HCT116 (cell line): Measurements from ENCODE around the gene TEAD3. TPM values are rescaled to one million over a fixed set of nuclear protein-coding genes. Genes with fewer than 3 reads are reported as not detected.

Source experiments
- ATAC-seq: fragments of 200-7000 bp; cut with Tn5 transposase; 2 replicates; pipeline ENCODE4 v1.9.1; 2020; ENCODE audit warnings: mild to moderate bottlenecking, moderate library complexity
- BruUV-seq: library from RNA; stranded (reverse); fragments of 400-500 nt; replicated peaks from 2 replicates; lab custom pipeline; 2021; lab: Mats Ljungman, UMichigan
- CTCF ChIA-PET: fragments of 300-600 bp; sonication (Branson Sonifier 250); formaldehyde crosslinking; loops from one replicate; lab custom pipeline; 2021; ENCODE audit warnings: antibody characterized with exemption; lab: Charles Lee
- POLR2A ChIA-PET: fragments of 300-600, 350-600 bp; sonication (Branson Sonifier 250); formaldehyde crosslinking; loops from one replicate; lab custom pipeline; 2021; ENCODE audit warnings: antibody characterized with exemption; lab: Charles Lee
- RAD21 ChIA-PET, 2 experiments: fragments of 300-600 bp; sonication (Branson Sonifier 250); formaldehyde crosslinking; loops; one replicate each; lab custom pipeline; 2023; ENCODE audit warnings: low total read pairs in 2 of 2; ENCODE audit not compliant: uncharacterized antibody in 2 of 2, unreplicated experiment in 2 of 2, low non-redundant PET in 1 of 2; lab: Charles Lee
- DNase-seq: peaks from one replicate; pipeline ENCODE4 v3.0.0-alpha.2; 2010; ENCODE audit warnings: low read depth, low spot score
- H2AFZ ChIP-seq: fragments of 200-600 bp; shearing (Covaris generic), sonication (generic); 2 replicates; pipeline ENCODE4 v1.6.1; 2017; ENCODE audit warnings: low read depth, mixed run types, mixed read lengths, antibody characterized with exemption, low read length; ENCODE audit not compliant: poor library complexity, severe bottlenecking
- H3K27ac ChIP-seq: 2 replicates; pipeline ENCODE4 v1.5.1; 2012; ENCODE audit warnings: low read depth, low read length
- H3K27me3 ChIP-seq: fragments of 200-600 bp; sonication (generic); 2 replicates; pipeline ENCODE4 v1.6.1; 2016; ENCODE audit warnings: mixed run types, low read length, mixed read lengths; ENCODE audit not compliant: insufficient read depth
- H3K36me3 ChIP-seq, 2 experiments: fragments of 200-500 bp in 1 of 2; fragments of 200-600 bp in 1 of 2; sonication (Bioruptor generic) in 1 of 2; sonication (generic) in 1 of 2; 2 replicates each; pipeline versions ENCODE4 v1.5.1 to v1.6.1; 2014 to 2016; ENCODE audit warnings: low read length in 2 of 2, inconsistent platforms in 1 of 2, mixed read lengths in 1 of 2, mixed run types in 1 of 2; ENCODE audit not compliant: insufficient read depth in 2 of 2, control insufficient read depth in 1 of 2
- H3K4me1 ChIP-seq, 2 experiments: fragments of 200-600 bp in 1 of 2; sonication (generic) in 1 of 2; 2 replicates each; pipeline versions ENCODE4 v1.5.1 to v1.6.1; 2012 to 2017; ENCODE audit warnings: low read length in 2 of 2, inconsistent platforms in 1 of 2, mild to moderate bottlenecking in 1 of 2, mixed read lengths in 1 of 2, mixed run types in 1 of 2, moderate library complexity in 1 of 2; ENCODE audit not compliant: insufficient read depth in 2 of 2, control insufficient read depth in 1 of 2
- H3K4me2 ChIP-seq: fragments of 200-600 bp; sonication (generic); 2 replicates; pipeline ENCODE4 v1.6.1; 2017; ENCODE audit warnings: mixed run types, low read length, mixed read lengths
- H3K4me3 ChIP-seq, 2 experiments: fragments of 200-600 bp in 1 of 2; sonication (generic) in 1 of 2; replicated peaks in 1 of 2; 2 replicates each; pipeline ENCODE4 v1.5.1; 2011 to 2016; ENCODE audit warnings: low read length in 2 of 2, control low read depth in 1 of 2, low read depth in 1 of 2, mild to moderate bottlenecking in 1 of 2, mixed read lengths in 1 of 2, mixed run types in 1 of 2
- H3K79me2 ChIP-seq: fragments of 200-600 bp; sonication (generic); 2 replicates; pipeline ENCODE4 v1.6.1; 2017; ENCODE audit warnings: mild to moderate bottlenecking, mixed run types, low read length, moderate library complexity, mixed read lengths; ENCODE audit not compliant: insufficient read depth
- H3K9ac ChIP-seq: fragments of 200-600 bp; sonication (generic); 2 replicates; pipeline ENCODE4 v1.6.1; 2016; ENCODE audit warnings: low read length, mixed read lengths
- H3K9me2 ChIP-seq: fragments of 200-600 bp; sonication (generic), shearing (Covaris generic); 2 replicates; pipeline ENCODE4 v1.6.1; 2017; ENCODE audit warnings: mixed run types, mild to moderate bottlenecking, moderate library complexity; ENCODE audit not compliant: insufficient read depth
- H3K9me3 ChIP-seq, 2 experiments: fragments of 200-500 bp in 1 of 2; fragments of 200-600 bp in 1 of 2; sonication (Bioruptor generic) in 1 of 2; sonication (generic) in 1 of 2; 2 replicates each; pipeline ENCODE4 v1.6.1; 2014 to 2017; ENCODE audit warnings: low read length in 2 of 2, mixed read lengths in 2 of 2, inconsistent platforms in 1 of 2, low read depth in 1 of 2, mild to moderate bottlenecking in 1 of 2, mixed run types in 1 of 2, moderate library complexity in 1 of 2; ENCODE audit not compliant: control insufficient read depth in 1 of 2, insufficient read depth in 1 of 2
- H4K20me1 ChIP-seq: fragments of 200-600 bp; sonication (generic), shearing (Covaris generic); 2 replicates; pipeline ENCODE4 v1.6.1; 2017; ENCODE audit warnings: mixed run types, mild to moderate bottlenecking, moderate library complexity; ENCODE audit not compliant: insufficient read depth
- ATF3 ChIP-seq: IDR thresholded peaks from 2 replicates; pipeline ENCODE4 v1.6.1; 2012
- CBX3 ChIP-seq: IDR thresholded peaks from 2 replicates; pipeline ENCODE4 v1.6.1; 2012; ENCODE audit warnings: low read depth
- ELF1 ChIP-seq: IDR thresholded peaks from 2 replicates; pipeline ENCODE4 v1.6.1; 2012; ENCODE audit warnings: low read depth, borderline replicate concordance
- FOSL1 ChIP-seq: IDR thresholded peaks from 2 replicates; pipeline ENCODE4 v1.6.1; 2012; ENCODE audit warnings: low read depth
- MAX ChIP-seq: IDR thresholded peaks from 2 replicates; pipeline ENCODE4 v1.6.1; 2012
- POLR2A ChIP-seq: IDR thresholded peaks from 2 replicates; pipeline ENCODE4 v1.7.0; 2011; ENCODE audit warnings: borderline replicate concordance; ENCODE audit not compliant: insufficient read depth, insufficient read length; ENCODE audit errors: extremely low read depth
- POLR2AphosphoS5 ChIP-seq: IDR thresholded peaks from 2 replicates; pipeline ENCODE4 v1.6.1; 2011; ENCODE audit warnings: mild to moderate bottlenecking, low read depth, low read length, moderate library complexity
- SP1 ChIP-seq: IDR thresholded peaks from 2 replicates; pipeline ENCODE4 v1.6.1; 2012; ENCODE audit warnings: low read depth
- TCF7L2 ChIP-seq: IDR thresholded peaks from 2 replicates; pipeline ENCODE4 v1.7.0; 2011; ENCODE audit warnings: borderline replicate concordance, inconsistent platforms; ENCODE audit not compliant: insufficient read depth, insufficient read length; ENCODE audit errors: extremely low read depth
- ZFX ChIP-seq: fragments of 450-650 bp; IDR thresholded peaks from 2 replicates; pipeline ENCODE4 v1.6.1; 2017
- intact Hi-C: fragments of 100-400 bp; cut with micrococcal nuclease; formaldehyde crosslinking; loops from 2 replicates; pipeline ENCODE4 v1.10.0; 2022
- total RNA-seq: library from RNA; stranded (reverse); gene quantifications from one replicate; pipeline ENCODE4 v1.2.1, GENCODE V29; 2021; ENCODE audit not compliant: unreplicated experiment
- TF ChIP-seq, protein P1 (sequence below), 3 experiments: fragments of 200-600 bp in 1 of 3; sonication (generic) in 1 of 3; IDR thresholded peaks in 2 of 3; conservative IDR thresholded peaks in 1 of 3; 2 replicates each; pipeline ENCODE4 v1.5.1; 2012 to 2017; ENCODE audit warnings: low read depth in 2 of 3, low read length in 2 of 3, antibody characterized with exemption in 1 of 3, borderline replicate concordance in 1 of 3, control low read depth in 1 of 3, mild to moderate bottlenecking in 1 of 3, mixed read lengths in 1 of 3, mixed run types in 1 of 3, moderate library complexity in 1 of 3; ENCODE audit not compliant: insufficient read depth in 1 of 3

The TEAD3 gene
- total RNA-seq, 1 experiment from 2014 or later, result 21.8 TPM

DNA sequence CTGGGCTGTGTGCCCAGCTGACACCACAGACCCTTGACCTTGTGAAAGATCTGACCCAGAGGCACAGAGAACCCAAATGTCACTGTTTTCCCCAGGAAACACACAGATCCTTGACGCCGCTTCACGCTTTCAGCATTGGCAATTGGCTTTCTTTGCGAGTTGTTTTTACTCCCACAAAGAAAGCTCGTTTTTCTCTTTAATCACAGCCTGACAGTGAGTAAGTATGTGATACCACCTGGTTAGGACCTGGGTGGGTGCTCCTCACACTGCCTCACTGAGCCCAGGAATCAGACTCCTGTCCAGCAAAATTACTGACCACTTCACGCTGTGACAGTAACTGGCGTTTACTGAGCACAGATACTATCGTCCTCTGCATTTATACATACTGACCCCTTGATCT lies 15.7 kb downstream of the TEAD3 start:
- BruUV-seq, result no TSS peak
- Histone ChIP-seq H3K9me2 (no peaks in the 10 kb centered on the region), H3K4me2 (no peak overlapping the region), H3K36me3 (peaks cover 0 to 2% of the 10 kb centered on the region in 2 experiments; a peak in 1 of 4 replicates), H3K4me3 (no peak overlapping the region), H2AFZ (no peak overlapping the region), H3K4me1 (peaks cover 16 to 34% of the 10 kb centered on the region in 2 experiments), H3K79me2 (peaks cover 7% of the 10 kb centered on the region; the same call in 1 of the 2 replicates), H3K27ac (no peak overlapping the region), H3K27me3 (no peaks in the 10 kb centered on the region), H4K20me1 (no peaks in the 10 kb centered on the region), H3K9ac (no peak overlapping the region), H3K9me3 (no peaks in the 10 kb centered on the region)
- ChIA-PET POLR2A (interaction anchor here (1.1 to 3.2 kb wide), 2 partner anchors 10 to 11 kb away, joined by 3 to 13 read pairs; no protein-coding TSS in a partner anchor), CTCF (no interaction called here), RAD21 (no interaction called here)
- intact Hi-C loops, result no loop called here
- no peak for DNase-seq
- TF ChIP-seq SP1 (no peak), CBX3 (no peak), ATF3 (no peak), POLR2AphosphoS5 (no peak), ELF1 (no peak), TCF7L2 (no peak), FOSL1 (no peak), ZFX (no peak), MAX (no peak), POLR2A (no peak)
- TF ChIP-seq, protein P1, sequence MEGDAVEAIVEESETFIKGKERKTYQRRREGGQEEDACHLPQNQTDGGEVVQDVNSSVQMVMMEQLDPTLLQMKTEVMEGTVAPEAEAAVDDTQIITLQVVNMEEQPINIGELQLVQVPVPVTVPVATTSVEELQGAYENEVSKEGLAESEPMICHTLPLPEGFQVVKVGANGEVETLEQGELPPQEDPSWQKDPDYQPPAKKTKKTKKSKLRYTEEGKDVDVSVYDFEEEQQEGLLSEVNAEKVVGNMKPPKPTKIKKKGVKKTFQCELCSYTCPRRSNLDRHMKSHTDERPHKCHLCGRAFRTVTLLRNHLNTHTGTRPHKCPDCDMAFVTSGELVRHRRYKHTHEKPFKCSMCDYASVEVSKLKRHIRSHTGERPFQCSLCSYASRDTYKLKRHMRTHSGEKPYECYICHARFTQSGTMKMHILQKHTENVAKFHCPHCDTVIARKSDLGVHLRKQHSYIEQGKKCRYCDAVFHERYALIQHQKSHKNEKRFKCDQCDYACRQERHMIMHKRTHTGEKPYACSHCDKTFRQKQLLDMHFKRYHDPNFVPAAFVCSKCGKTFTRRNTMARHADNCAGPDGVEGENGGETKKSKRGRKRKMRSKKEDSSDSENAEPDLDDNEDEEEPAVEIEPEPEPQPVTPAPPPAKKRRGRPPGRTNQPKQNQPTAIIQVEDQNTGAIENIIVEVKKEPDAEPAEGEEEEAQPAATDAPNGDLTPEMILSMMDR (IDR thresholded peaks at IDR 0.05 in 2 of 3, conservative IDR thresholded peaks at IDR 0.05 in 1 of 3; ENCODE audit: borderline replicate concordance in 1 of 3, insufficient read depth in 1 of 3, low read depth in 2 of 3, low read length in 2 of 3), result no peak
- no peak for ATAC-seq
